Endothelial cell of umbilical vein (primary cell): Measurements from ENCODE around the gene SLAIN2. TPM values are rescaled to one million over a fixed set of nuclear protein-coding genes. Genes with fewer than 3 reads are reported as not detected.

Experiments used
- BruUV-seq: library from RNA; stranded (reverse); fragments of 400-500 nt; replicated peaks from 2 replicates; lab custom pipeline; 2021; lab: Mats Ljungman, UMichigan
- CTCF ChIA-PET: fragments of 300-600, 350-600 bp; sonication (Branson Sonifier 250); formaldehyde crosslinking; loops from one replicate; lab custom pipeline; 2021; ENCODE audit warnings: antibody characterized with exemption, inconsistent platforms; lab: Charles Lee
- POLR2A ChIA-PET: fragments of 300-600, 350-600 bp; sonication (Branson Sonifier 250); formaldehyde crosslinking; loops from one replicate; lab custom pipeline; 2021; ENCODE audit warnings: antibody characterized with exemption, inconsistent platforms; lab: Charles Lee
- DNase-seq: peaks from one replicate; pipeline ENCODE4 v3.0.0-alpha.2; 2011; ENCODE audit warnings: low read depth, low spot score
- FAIRE-seq: peaks from 2 replicates; lab custom pipeline; 2011; peaks lifted over from hg19 to GRCh38; lab: Jason Lieb, UNC
- H2AFZ ChIP-seq: 2 replicates; pipeline ENCODE4 v1.6.0; 2012; ENCODE audit warnings: low read depth, low read length, control low read depth, inconsistent platforms
- H3K27ac ChIP-seq: 2 replicates; pipeline ENCODE4 v1.5.1; 2011; ENCODE audit warnings: low read depth, mild to moderate bottlenecking, control low read depth, low read length, moderate library complexity; ENCODE audit not compliant: insufficient read depth
- H3K27me3 ChIP-seq, 2 experiments: 2 replicates each; pipeline versions ENCODE4 v1.6.0 to v1.6.1; 2011; ENCODE audit warnings: low read length in 2 of 2, mixed read lengths in 1 of 2; ENCODE audit not compliant: control insufficient read depth in 2 of 2, insufficient read depth in 2 of 2
- H3K36me3 ChIP-seq, 2 experiments: 2 replicates in 1 of 2; 3 replicates in 1 of 2; pipeline ENCODE4 v1.5.1; 2011; ENCODE audit warnings: low read length in 2 of 2, mild to moderate bottlenecking in 1 of 2, moderate library complexity in 1 of 2; ENCODE audit not compliant: control insufficient read depth in 2 of 2, insufficient read depth in 2 of 2; ENCODE audit errors: extremely low read depth in 1 of 2
- H3K4me1 ChIP-seq: 3 replicates; pipeline ENCODE4 v1.5.1; 2011; ENCODE audit warnings: mild to moderate bottlenecking, low read length; ENCODE audit not compliant: control insufficient read depth, insufficient read depth; ENCODE audit errors: extremely low read depth
- H3K4me2 ChIP-seq: 2 replicates; pipeline ENCODE4 v1.6.1; 2011; ENCODE audit warnings: low read length, control low read depth, mixed read lengths; ENCODE audit not compliant: insufficient read depth
- H3K4me3 ChIP-seq, 3 experiments: fragments of 200-600 bp in 1 of 3; sonication (generic), shearing (Covaris generic) in 1 of 3; replicated peaks in 1 of 3; 2 replicates each; pipeline ENCODE4 v1.5.1; 2011 to 2016; ENCODE audit warnings: control low read depth in 3 of 3, low read length in 3 of 3, mild to moderate bottlenecking in 2 of 3, inconsistent platforms in 1 of 3, low read depth in 1 of 3, moderate library complexity in 1 of 3; ENCODE audit not compliant: insufficient read depth in 1 of 3
- H3K79me2 ChIP-seq: 2 replicates; pipeline ENCODE4 v1.6.0; 2012; ENCODE audit warnings: low read length, inconsistent platforms; ENCODE audit not compliant: control insufficient read depth, insufficient read depth
- H3K9ac ChIP-seq: replicated peaks from 2 replicates; pipeline ENCODE3; 2011; ENCODE audit warnings: low read length, control low read depth; ENCODE audit not compliant: insufficient read depth; ENCODE audit errors: extremely low read depth
- H3K9me1 ChIP-seq: replicated peaks from 3 replicates; pipeline ENCODE4 v1.6.0; 2011; ENCODE audit warnings: mild to moderate bottlenecking, low read length; ENCODE audit not compliant: control insufficient read depth, insufficient read depth; ENCODE audit errors: extremely low read depth
- H3K9me3 ChIP-seq: replicated peaks from 2 replicates; pipeline ENCODE4 v1.5.1; 2012; ENCODE audit warnings: low read length, inconsistent platforms; ENCODE audit not compliant: control insufficient read depth, insufficient read depth
- H4K20me1 ChIP-seq: replicated peaks from 2 replicates; pipeline ENCODE3; 2011; ENCODE audit warnings: mild to moderate bottlenecking, low read length; ENCODE audit not compliant: control insufficient read depth, insufficient read depth; ENCODE audit errors: extremely low read depth
- EZH2 ChIP-seq: IDR thresholded peaks from 2 replicates; pipeline ENCODE4 v1.6.1; 2012; ENCODE audit warnings: borderline replicate concordance, low read depth, mild to moderate bottlenecking, moderate library complexity, low read length, inconsistent platforms; ENCODE audit not compliant: severe bottlenecking
- FOS ChIP-seq: IDR thresholded peaks from 2 replicates; pipeline ENCODE4 v1.6.1; 2011; ENCODE audit warnings: mild to moderate bottlenecking, low read length, moderate library complexity, borderline replicate concordance; ENCODE audit not compliant: insufficient read depth
- GATA2 ChIP-seq: IDR thresholded peaks from 2 replicates; pipeline ENCODE4 v1.7.0; 2011; ENCODE audit warnings: low read depth, mild to moderate bottlenecking, moderate library complexity, mixed read lengths, low read length; ENCODE audit not compliant: insufficient read length, insufficient read depth
- JUN ChIP-seq: IDR thresholded peaks from 2 replicates; pipeline ENCODE4 v1.6.1; 2011; ENCODE audit warnings: borderline replicate concordance, low read depth; ENCODE audit not compliant: insufficient read length, insufficient read depth
- MYC ChIP-seq: IDR thresholded peaks from one replicate; pipeline ENCODE4 v1.6.1; 2011; ENCODE audit warnings: mild to moderate bottlenecking, low read depth, low read length
- POLR2A ChIP-seq: IDR thresholded peaks from 2 replicates; pipeline ENCODE4 v1.6.1; 2012; ENCODE audit warnings: low read depth, mild to moderate bottlenecking, control low read depth, low read length
- POLR2AphosphoS5 ChIP-seq: IDR thresholded peaks from 2 replicates; pipeline ENCODE4 v1.6.1; 2012; ENCODE audit warnings: low read depth, mild to moderate bottlenecking, control low read depth, low read length, moderate library complexity; ENCODE audit not compliant: insufficient read depth
- dilution Hi-C: fragments of 300-500 bp; cut with MboI; formaldehyde crosslinking; loops from one replicate; pipeline ENCODE4 v1.15.0; 2019; ENCODE audit warnings: low sequenced_read_pairs; ENCODE audit not compliant: extremely low pct_ligation_motif_present
- intact Hi-C: fragments of 100-400 bp; cut with micrococcal nuclease; formaldehyde crosslinking; loops from one replicate; pipeline ENCODE4 v1.10.0; 2022
- polyA plus RNA-seq, 4 experiments: library from polyadenylated mRNA; depleted of rRNA in 3 of 4; stranded (reverse) in 3 of 4; unstranded in 1 of 4; fragments of >200 nt; gene quantifications; 2 replicates each; pipeline versions ENCODE4 v1.2.1 to v1.2.3, GENCODE V29; 2011 to 2012; ENCODE audit warnings: missing spikeins in 1 of 4
- total RNA-seq: library from RNA; stranded (reverse); gene quantifications from 2 replicates; pipeline ENCODE4 v1.2.3, GENCODE V29; 2021
- TF ChIP-seq, protein P1 (sequence below), 2 donors: IDR thresholded peaks; 1 replicate in 1 of 2; 2 replicates in 1 of 2; pipeline ENCODE4 v1.5.1; 2011; ENCODE audit warnings: low read length in 2 of 2, mild to moderate bottlenecking in 2 of 2, moderate library complexity in 2 of 2, control low read depth in 1 of 2, inconsistent platforms in 1 of 2, low read depth in 1 of 2; ENCODE audit not compliant: insufficient read depth in 1 of 2; ENCODE audit errors: extremely low read depth in 1 of 2
- TF ChIP-seq, protein P2 (sequence below): IDR thresholded peaks from 2 replicates; pipeline ENCODE4 v1.6.1; 2011; ENCODE audit not compliant: insufficient read depth, insufficient read length

SLAIN2 gene
- total and polyA plus RNA-seq, 2 donors (not counting 3 experiments of a cell fraction or from before 2014, with no cell fraction given) = 27.4 to 49.5 TPM

DNA sequence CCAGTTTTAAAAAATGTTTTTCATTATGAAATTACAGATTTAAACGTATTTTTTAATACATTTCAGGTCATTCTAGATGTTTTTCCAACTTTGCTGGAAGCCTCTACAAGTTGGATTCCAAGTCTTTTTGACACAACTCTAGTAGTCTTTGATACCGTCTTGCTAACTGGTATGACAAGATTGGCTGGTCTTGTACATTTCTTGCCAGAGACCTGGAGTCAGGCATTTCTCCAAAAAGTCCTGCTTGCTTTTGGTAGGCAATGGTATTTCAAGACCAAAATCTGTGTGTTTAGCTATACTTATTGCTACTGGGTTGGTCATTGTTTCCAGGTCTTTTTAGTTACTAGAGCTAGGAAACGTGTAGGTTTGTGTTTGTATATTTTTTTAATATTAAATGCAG, 64.6 kb downstream of the SLAIN2 start:
- no peaks in the 10 kb centered on the region for H3K79me2 ChIP-seq
- DNase-seq = no peak
- ChIA-PET CTCF (interaction anchor here (0.7 to 2.1 kb wide), 7 partner anchors 10 to 41 kb away, joined by 3 to 7 read pairs (median 3); no protein-coding TSS in a partner anchor), POLR2A (no interaction called here)
- no peaks in the 10 kb centered on the region for H3K4me1 ChIP-seq
- BruUV-seq = no TSS peak
- no peak overlapping the region for H3K27ac ChIP-seq
- intact Hi-C loops = no loop called here
- H3K9me1 ChIP-seq = no peaks in the 10 kb centered on the region
- dilution Hi-C loops = no loop called here
- no peak overlapping the region for H2AFZ ChIP-seq
- H4K20me1 ChIP-seq = no peaks in the 10 kb centered on the region
- H3K9me3 ChIP-seq = no peaks in the 10 kb centered on the region
- H3K27me3 ChIP-seq = no peaks in the 10 kb centered on the region
- no peak overlapping the region for H3K9ac ChIP-seq
- FAIRE-seq = no peak
- no peak overlapping the region for H3K4me2 ChIP-seq
- TF ChIP-seq, protein P1, sequence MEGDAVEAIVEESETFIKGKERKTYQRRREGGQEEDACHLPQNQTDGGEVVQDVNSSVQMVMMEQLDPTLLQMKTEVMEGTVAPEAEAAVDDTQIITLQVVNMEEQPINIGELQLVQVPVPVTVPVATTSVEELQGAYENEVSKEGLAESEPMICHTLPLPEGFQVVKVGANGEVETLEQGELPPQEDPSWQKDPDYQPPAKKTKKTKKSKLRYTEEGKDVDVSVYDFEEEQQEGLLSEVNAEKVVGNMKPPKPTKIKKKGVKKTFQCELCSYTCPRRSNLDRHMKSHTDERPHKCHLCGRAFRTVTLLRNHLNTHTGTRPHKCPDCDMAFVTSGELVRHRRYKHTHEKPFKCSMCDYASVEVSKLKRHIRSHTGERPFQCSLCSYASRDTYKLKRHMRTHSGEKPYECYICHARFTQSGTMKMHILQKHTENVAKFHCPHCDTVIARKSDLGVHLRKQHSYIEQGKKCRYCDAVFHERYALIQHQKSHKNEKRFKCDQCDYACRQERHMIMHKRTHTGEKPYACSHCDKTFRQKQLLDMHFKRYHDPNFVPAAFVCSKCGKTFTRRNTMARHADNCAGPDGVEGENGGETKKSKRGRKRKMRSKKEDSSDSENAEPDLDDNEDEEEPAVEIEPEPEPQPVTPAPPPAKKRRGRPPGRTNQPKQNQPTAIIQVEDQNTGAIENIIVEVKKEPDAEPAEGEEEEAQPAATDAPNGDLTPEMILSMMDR (IDR thresholded peaks at IDR 0.05; ENCODE audit: extremely low read depth in 1 of 2, insufficient read depth in 1 of 2, low read depth in 1 of 2, low read length in 2 of 2) = no peak
- no peak for TF ChIP-seq GATA2
- no peak for TF ChIP-seq POLR2AphosphoS5
- TF ChIP-seq EZH2 = no peak
- no peak overlapping the region for H3K4me3 ChIP-seq
- H3K36me3 ChIP-seq = no peaks in the 10 kb centered on the region

DNA sequence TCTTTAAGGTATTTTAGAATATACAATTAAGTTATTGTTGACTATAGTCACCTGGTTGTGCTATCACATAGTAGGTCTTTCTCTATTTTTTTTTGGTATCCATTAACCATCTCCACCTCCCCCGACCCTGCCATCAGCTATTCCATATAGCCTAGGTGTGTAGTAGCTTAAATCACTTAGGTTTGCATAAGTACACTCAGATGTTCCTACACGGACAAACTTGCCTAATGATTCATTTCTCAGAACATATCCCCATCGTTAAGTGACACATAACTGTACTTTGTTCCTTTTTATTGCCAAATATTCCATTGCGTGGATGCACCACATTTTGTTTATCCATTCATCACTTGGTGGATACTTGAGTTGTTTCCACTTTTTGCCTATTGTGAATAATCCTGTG, 67.9 kb downstream of the SLAIN2 start:
- Histone ChIP-seq H3K27ac (no peak overlapping the region), H3K27me3 (no peaks in the 10 kb centered on the region), H3K9me1 (no peaks in the 10 kb centered on the region), H3K79me2 (no peaks in the 10 kb centered on the region), H3K4me2 (no peak overlapping the region), H2AFZ (no peak overlapping the region), H3K9me3 (no peaks in the 10 kb centered on the region), H3K4me3 (no peak overlapping the region), H3K4me1 (no peaks in the 10 kb centered on the region), H3K36me3 (no peaks in the 10 kb centered on the region), H4K20me1 (no peaks in the 10 kb centered on the region), H3K9ac (no peak overlapping the region)
- no peak for TF ChIP-seq MYC
- TF ChIP-seq, protein P2, sequence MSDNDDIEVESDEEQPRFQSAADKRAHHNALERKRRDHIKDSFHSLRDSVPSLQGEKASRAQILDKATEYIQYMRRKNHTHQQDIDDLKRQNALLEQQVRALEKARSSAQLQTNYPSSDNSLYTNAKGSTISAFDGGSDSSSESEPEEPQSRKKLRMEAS = no peak
- no peak for TF ChIP-seq POLR2A
- no peak for TF ChIP-seq EZH2
- no peak for TF ChIP-seq GATA2
- TF ChIP-seq POLR2AphosphoS5 = no peak
- TF ChIP-seq FOS = no peak
- TF ChIP-seq JUN = no peak
- TF ChIP-seq, protein P1 (IDR thresholded peaks at IDR 0.05; ENCODE audit: extremely low read depth in 1 of 2, insufficient read depth in 1 of 2, low read depth in 1 of 2, low read length in 2 of 2) = no peak
- DNase-seq = no peak
- intact Hi-C loops (no loop called here), dilution Hi-C loops (no loop called here)
- BruUV-seq = no TSS peak
- CTCF ChIA-PET = interaction anchor here (0.8 kb wide), 1 partner anchor 119 kb away, joined by 4 read pairs; no protein-coding TSS in a partner anchor
- POLR2A ChIA-PET = no interaction called here
- no peak for FAIRE-seq
